ENCODE measurements around the gene KCNMB1.

The KCNMB1 gene

DNA sequence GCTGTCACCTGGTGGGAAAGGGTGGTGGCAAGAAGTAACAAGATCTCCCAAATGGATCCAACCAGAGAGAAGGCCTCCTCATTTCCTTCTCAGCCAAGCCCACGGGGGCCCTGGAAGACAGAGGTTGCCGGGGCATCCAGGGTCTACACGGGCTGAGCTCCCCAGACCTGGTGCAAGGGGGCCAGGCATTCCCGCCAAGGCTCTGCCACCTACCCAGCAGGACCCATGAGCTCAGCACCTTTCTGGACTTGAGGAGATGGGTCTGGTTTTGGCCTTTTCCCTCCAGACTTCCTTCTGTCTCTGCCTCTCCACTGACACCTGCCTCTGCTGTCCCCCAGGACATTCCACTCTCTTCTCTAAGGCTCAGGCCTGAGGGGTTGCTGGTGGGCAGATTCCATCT is 42.4 kb upstream of the KCNMB1 start:
- TF ChIP-seq, protein P1, sequence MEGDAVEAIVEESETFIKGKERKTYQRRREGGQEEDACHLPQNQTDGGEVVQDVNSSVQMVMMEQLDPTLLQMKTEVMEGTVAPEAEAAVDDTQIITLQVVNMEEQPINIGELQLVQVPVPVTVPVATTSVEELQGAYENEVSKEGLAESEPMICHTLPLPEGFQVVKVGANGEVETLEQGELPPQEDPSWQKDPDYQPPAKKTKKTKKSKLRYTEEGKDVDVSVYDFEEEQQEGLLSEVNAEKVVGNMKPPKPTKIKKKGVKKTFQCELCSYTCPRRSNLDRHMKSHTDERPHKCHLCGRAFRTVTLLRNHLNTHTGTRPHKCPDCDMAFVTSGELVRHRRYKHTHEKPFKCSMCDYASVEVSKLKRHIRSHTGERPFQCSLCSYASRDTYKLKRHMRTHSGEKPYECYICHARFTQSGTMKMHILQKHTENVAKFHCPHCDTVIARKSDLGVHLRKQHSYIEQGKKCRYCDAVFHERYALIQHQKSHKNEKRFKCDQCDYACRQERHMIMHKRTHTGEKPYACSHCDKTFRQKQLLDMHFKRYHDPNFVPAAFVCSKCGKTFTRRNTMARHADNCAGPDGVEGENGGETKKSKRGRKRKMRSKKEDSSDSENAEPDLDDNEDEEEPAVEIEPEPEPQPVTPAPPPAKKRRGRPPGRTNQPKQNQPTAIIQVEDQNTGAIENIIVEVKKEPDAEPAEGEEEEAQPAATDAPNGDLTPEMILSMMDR (conservative IDR thresholded peaks at IDR 0.05; ENCODE audit: low read length): no peak
- no peak for DNase-seq (ENCODE audit: low read depth)
- H3K4me3 ChIP-seq (ENCODE audit: low read length): no peak overlapping the region

GRCh38 chr5:170430866-170431437 is 41.8 kb upstream of the KCNMB1 start:
- DNase-seq (ENCODE audit: low read depth): no peak

DNA sequence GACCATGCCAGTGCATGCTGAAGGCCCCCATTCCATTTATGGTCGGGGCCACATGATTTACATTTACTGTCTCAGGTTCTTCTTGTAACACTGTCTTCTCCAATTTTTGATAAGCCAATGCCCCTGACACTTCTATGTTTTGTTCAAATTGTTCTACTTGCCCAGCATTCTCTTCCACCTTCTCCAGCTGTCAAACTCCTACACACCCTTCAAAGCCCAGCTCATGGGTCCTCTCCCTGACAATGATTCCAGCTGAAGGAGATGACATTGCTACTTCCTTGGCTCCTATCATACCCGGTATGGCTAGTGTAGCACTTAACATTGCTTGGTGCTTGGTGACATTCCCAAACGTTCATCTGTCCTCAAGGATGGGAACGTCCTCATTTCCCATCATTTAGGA is 41.1 kb upstream of the KCNMB1 start:
- TF ChIP-seq, protein P1 (conservative IDR thresholded peaks at IDR 0.05; ENCODE audit: low read length): no peak
- no peak for DNase-seq (ENCODE audit: low read depth)
- no peak overlapping the region for H3K4me3 ChIP-seq (ENCODE audit: low read length)

More at GRCh38 chr5:170430866-170431437, 41.8 kb upstream of the KCNMB1 start:
- TF ChIP-seq, protein P1 (conservative IDR thresholded peaks at IDR 0.05; ENCODE audit: low read length): no peak
- no peak overlapping the region for H3K4me3 ChIP-seq (ENCODE audit: low read length)

- no peak for DNase-seq (ENCODE audit: low read depth)
These were observed 39.8 kb upstream of the KCNMB1 start for GRCh38 chr5:170429014-170429413.

DNA sequence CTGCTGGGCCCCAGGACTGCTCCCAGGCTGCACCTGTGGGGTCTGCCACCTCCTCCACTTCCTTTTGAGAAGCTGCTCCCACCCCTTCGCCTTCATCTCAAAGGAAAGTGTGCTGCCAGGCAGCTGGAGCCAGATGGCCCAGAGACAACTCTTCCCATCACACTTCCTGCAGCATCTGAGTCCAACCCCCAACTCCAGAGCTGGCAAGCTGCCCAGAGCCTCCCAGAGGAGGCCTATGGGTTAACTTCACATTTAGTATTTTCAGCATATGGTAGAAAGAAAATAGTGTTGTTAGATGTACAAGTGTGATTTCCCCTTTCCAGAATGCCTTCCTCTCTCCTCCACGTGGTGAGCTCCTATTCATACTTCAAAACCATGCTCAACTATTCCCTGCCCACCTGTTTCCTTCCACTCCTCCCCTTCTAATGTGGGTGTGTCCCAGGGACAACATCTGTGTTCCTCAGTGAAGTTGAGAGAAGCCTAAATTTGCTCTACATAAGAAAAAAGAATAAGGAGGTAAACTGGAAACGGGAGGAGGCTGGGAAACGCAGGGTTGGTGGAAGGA is 38.6 kb upstream of the KCNMB1 start:
- DNase-seq (ENCODE audit: low read depth): no peak

More at GRCh38 chr5:170429014-170429413, 39.8 kb upstream of the KCNMB1 start:
- no peak overlapping the region for H3K4me3 ChIP-seq (ENCODE audit: low read length)
- TF ChIP-seq, protein P1 (conservative IDR thresholded peaks at IDR 0.05; ENCODE audit: low read length): peak; percentile 46

GRCh38 chr5:170426786-170427185 is 37.6 kb upstream of the KCNMB1 start:
- no peak for DNase-seq (ENCODE audit: low read depth)
- TF ChIP-seq, protein P1 (conservative IDR thresholded peaks at IDR 0.05; ENCODE audit: low read length): no peak
- no peak overlapping the region for H3K4me3 ChIP-seq (ENCODE audit: low read length)

More for the DNA sequence above, 38.6 kb upstream of the KCNMB1 start:
- no peak overlapping the region for H3K4me3 ChIP-seq (ENCODE audit: low read length)
- TF ChIP-seq, protein P1 (conservative IDR thresholded peaks at IDR 0.05; ENCODE audit: low read length): no peak

GRCh38 chr5:170426149-170426767 is 37.1 kb upstream of the KCNMB1 start:
- no peak for DNase-seq (ENCODE audit: low read depth)
- TF ChIP-seq, protein P1 (conservative IDR thresholded peaks at IDR 0.05; ENCODE audit: low read length): no peak
- no peak overlapping the region for H3K4me3 ChIP-seq (ENCODE audit: low read length)

All from AG10803 (cell line).